ENCODE results near the gene YWHAQ.

YWHAQ gene

GRCh38 chr2:9654452-9655100 is 23.8 kb upstream of the YWHAQ start:
- TF ChIP-seq PATZ1 (CRISPR knock-in tag; IDR thresholded peaks at IDR 0.05; ENCODE audit: borderline replicate concordance), result no peak
- TF ChIP-seq ARNTL (CRISPR knock-in tag; IDR thresholded peaks at IDR 0.05; ENCODE audit: borderline replicate concordance, low read depth), result no peak
- no peak for TF ChIP-seq CSDC2 (CRISPR knock-in tag; IDR thresholded peaks at IDR 0.05)
- no peak for TF ChIP-seq OSR1 (CRISPR knock-in tag; IDR thresholded peaks at IDR 0.05)
- TF ChIP-seq POU6F1 (CRISPR knock-in tag; IDR thresholded peaks at IDR 0.05; ENCODE audit: borderline replicate concordance, low read depth), result no peak
- TF ChIP-seq ESRRG (CRISPR knock-in tag; IDR thresholded peaks at IDR 0.05), result no peak
- no peak for TF ChIP-seq RARB (CRISPR knock-in tag; IDR thresholded peaks at IDR 0.05)
- no peak for TF ChIP-seq BACH2 (CRISPR knock-in tag; IDR thresholded peaks at IDR 0.05; ENCODE audit: borderline replicate concordance)
- no peak for TF ChIP-seq ZNF8 (CRISPR knock-in tag; IDR thresholded peaks at IDR 0.05)
- TF ChIP-seq ZFP30 (CRISPR knock-in tag; IDR thresholded peaks at IDR 0.05), result no peak
- no peak for TF ChIP-seq ZNF70 (CRISPR knock-in tag; IDR thresholded peaks at IDR 0.05)
- no peak for TF ChIP-seq PPARA (CRISPR knock-in tag; IDR thresholded peaks at IDR 0.05; ENCODE audit: borderline replicate concordance)
- no peak for TF ChIP-seq ZFP3 (CRISPR knock-in tag; IDR thresholded peaks at IDR 0.05)
- TF ChIP-seq SNAI2 (CRISPR knock-in tag; IDR thresholded peaks at IDR 0.05), result no peak
- TF ChIP-seq ISL1 (CRISPR knock-in tag; IDR thresholded peaks at IDR 0.05), result no peak
- peak; percentile 26 for ATAC-seq

GRCh38 chr2:9653485-9654271 is 22.9 kb upstream of the YWHAQ start:
- no peak for ATAC-seq
- TF ChIP-seq POU6F1 (CRISPR knock-in tag; IDR thresholded peaks at IDR 0.05; ENCODE audit: borderline replicate concordance, low read depth) (no peak), OSR1 (CRISPR knock-in tag; IDR thresholded peaks at IDR 0.05) (no peak), CREB5 (CRISPR knock-in tag; IDR thresholded peaks at IDR 0.05; ENCODE audit: low read depth) (no peak), BACH2 (CRISPR knock-in tag; IDR thresholded peaks at IDR 0.05; ENCODE audit: borderline replicate concordance) (no peak), CSRNP3 (CRISPR knock-in tag; IDR thresholded peaks at IDR 0.05) (no peak), ZC3H10 (CRISPR knock-in tag; IDR thresholded peaks at IDR 0.05) (no peak), RARB (CRISPR knock-in tag; IDR thresholded peaks at IDR 0.05) (no peak), ARNTL (CRISPR knock-in tag; IDR thresholded peaks at IDR 0.05; ENCODE audit: borderline replicate concordance, low read depth) (no peak), GLIS3 (CRISPR knock-in tag; IDR thresholded peaks at IDR 0.05) (no peak), ZFP3 (CRISPR knock-in tag; IDR thresholded peaks at IDR 0.05) (no peak), TOX (CRISPR knock-in tag; IDR thresholded peaks at IDR 0.05; ENCODE audit: borderline replicate concordance) (no peak), ZFP30 (CRISPR knock-in tag; IDR thresholded peaks at IDR 0.05) (no peak), SNAI2 (CRISPR knock-in tag; IDR thresholded peaks at IDR 0.05) (no peak), ISL1 (CRISPR knock-in tag; IDR thresholded peaks at IDR 0.05) (no peak), ESRRG (CRISPR knock-in tag; IDR thresholded peaks at IDR 0.05) (no peak), TCF4 (CRISPR knock-in tag; IDR thresholded peaks at IDR 0.05; ENCODE audit: borderline replicate concordance) (no peak), ZNF70 (CRISPR knock-in tag; IDR thresholded peaks at IDR 0.05) (no peak), ZNF8 (CRISPR knock-in tag; IDR thresholded peaks at IDR 0.05) (no peak)

Data from SK-N-SH treated with all-trans-retinoic acid at 6 μM for 48 hours (cell line).